Sigmoid colon (tissue), 4 donors: ENCODE data around the gene UPP1.

Source experiments
- EP300 ChIP-seq, 4 donors: sonication (generic); formaldehyde crosslinking; IDR thresholded peaks; one replicate each; pipeline ENCODE4 v1.6.1; 2017; ENCODE audit warnings: antibody characterized with exemption in 4 of 4
- POLR2A ChIP-seq, 2 donors: fragments of 450-650 bp; IDR thresholded peaks; one replicate each; pipeline ENCODE4 v1.6.1; 2016; ENCODE audit warnings: antibody characterized with exemption in 2 of 2, mild to moderate bottlenecking in 2 of 2, moderate library complexity in 2 of 2
- POLR2AphosphoS5 ChIP-seq, 4 donors: sonication (generic); formaldehyde crosslinking; IDR thresholded peaks; one replicate each; pipeline ENCODE4 v1.6.1; 2017; ENCODE audit warnings: antibody characterized with exemption in 4 of 4
- TF ChIP-seq, protein P1 (sequence below), 4 experiments: fragments of 450-650 bp in 3 of 4; fragments of 200-600 bp in 1 of 4; IDR thresholded peaks; one replicate each; pipeline ENCODE4 v1.5.1; 2016 to 2019; ENCODE audit warnings: antibody characterized with exemption in 4 of 4, mild to moderate bottlenecking in 3 of 4, moderate library complexity in 2 of 4

DNA sequence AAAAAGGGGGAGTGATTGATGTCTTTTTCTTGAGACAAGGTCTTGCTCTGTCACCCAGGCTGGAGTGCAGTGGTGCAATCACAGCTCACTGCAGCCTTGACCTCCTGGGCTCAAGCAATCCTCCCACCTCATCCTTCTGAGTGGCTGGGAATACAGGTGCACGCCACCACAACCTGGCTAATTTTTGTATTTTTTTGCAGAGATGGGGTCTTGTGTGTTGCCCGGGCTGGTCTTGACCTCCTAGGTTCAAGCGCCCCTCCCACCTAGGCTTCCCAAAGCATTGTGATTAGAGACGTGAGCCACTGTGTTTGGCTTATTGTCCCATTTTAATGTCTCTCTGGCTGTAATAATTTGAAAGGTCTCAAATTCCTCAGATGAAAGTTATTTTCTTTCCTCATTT is 21.8 kb downstream of the UPP1 start:
- TF ChIP-seq POLR2A (IDR thresholded peaks at IDR 0.05) (no peak), POLR2AphosphoS5 (IDR thresholded peaks at IDR 0.05) (no peak), EP300 (IDR thresholded peaks at IDR 0.05) (no peak)
- TF ChIP-seq, protein P1, sequence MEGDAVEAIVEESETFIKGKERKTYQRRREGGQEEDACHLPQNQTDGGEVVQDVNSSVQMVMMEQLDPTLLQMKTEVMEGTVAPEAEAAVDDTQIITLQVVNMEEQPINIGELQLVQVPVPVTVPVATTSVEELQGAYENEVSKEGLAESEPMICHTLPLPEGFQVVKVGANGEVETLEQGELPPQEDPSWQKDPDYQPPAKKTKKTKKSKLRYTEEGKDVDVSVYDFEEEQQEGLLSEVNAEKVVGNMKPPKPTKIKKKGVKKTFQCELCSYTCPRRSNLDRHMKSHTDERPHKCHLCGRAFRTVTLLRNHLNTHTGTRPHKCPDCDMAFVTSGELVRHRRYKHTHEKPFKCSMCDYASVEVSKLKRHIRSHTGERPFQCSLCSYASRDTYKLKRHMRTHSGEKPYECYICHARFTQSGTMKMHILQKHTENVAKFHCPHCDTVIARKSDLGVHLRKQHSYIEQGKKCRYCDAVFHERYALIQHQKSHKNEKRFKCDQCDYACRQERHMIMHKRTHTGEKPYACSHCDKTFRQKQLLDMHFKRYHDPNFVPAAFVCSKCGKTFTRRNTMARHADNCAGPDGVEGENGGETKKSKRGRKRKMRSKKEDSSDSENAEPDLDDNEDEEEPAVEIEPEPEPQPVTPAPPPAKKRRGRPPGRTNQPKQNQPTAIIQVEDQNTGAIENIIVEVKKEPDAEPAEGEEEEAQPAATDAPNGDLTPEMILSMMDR (IDR thresholded peaks at IDR 0.05), result no peak
